Mesendoderm (in vitro differentiated cells): Measurements from ENCODE around the gene HASPIN.

Experiments
- DNase-seq: peaks from one replicate; pipeline ENCODE4 v3.0.0; 2013
- H2AK5ac ChIP-seq: 2 replicates; pipeline ENCODE4 v1.6.1; 2013; ENCODE audit warnings: low read length, inconsistent platforms
- H2BK120ac ChIP-seq: 2 replicates; pipeline ENCODE4 v1.6.1; 2013; ENCODE audit warnings: low read depth, mild to moderate bottlenecking, low read length, moderate library complexity, mixed read lengths
- H2BK15ac ChIP-seq: replicated peaks from 2 replicates; pipeline ENCODE4 v1.6.1; 2013; ENCODE audit warnings: low read depth, mild to moderate bottlenecking, moderate library complexity
- H2BK5ac ChIP-seq: 2 replicates; pipeline ENCODE4 v1.6.1; 2013; ENCODE audit warnings: low read length, inconsistent platforms
- H3K18ac ChIP-seq: 2 replicates; pipeline ENCODE4 v1.6.1; 2013; ENCODE audit warnings: mild to moderate bottlenecking, low read length, mixed read lengths
- H3K23ac ChIP-seq: one replicate; pipeline ENCODE4 v1.6.1; 2013; ENCODE audit warnings: low read length
- H3K27ac ChIP-seq: 2 replicates; pipeline ENCODE4 v1.5.1; 2013; ENCODE audit warnings: low read depth, mild to moderate bottlenecking, inconsistent platforms, low read length, moderate library complexity
- H3K27me3 ChIP-seq: 2 replicates; pipeline ENCODE4 v1.6.1; 2013; ENCODE audit warnings: low read length, control low read depth, mild to moderate bottlenecking, inconsistent platforms; ENCODE audit not compliant: insufficient read depth, poor library complexity
- H3K36me3 ChIP-seq: 2 replicates; pipeline ENCODE4 v1.6.1; 2013; ENCODE audit warnings: low read length, inconsistent platforms; ENCODE audit not compliant: control insufficient read depth, insufficient read depth
- H3K4ac ChIP-seq: one replicate; pipeline ENCODE4 v1.6.1; 2013; ENCODE audit warnings: low read depth, mild to moderate bottlenecking, low read length, moderate library complexity
- H3K4me1 ChIP-seq: 2 replicates; pipeline ENCODE4 v1.6.1; 2013; ENCODE audit warnings: low read depth, low read length, inconsistent platforms; ENCODE audit not compliant: control insufficient read depth
- H3K4me2 ChIP-seq: 2 replicates; pipeline ENCODE4 v1.6.1; 2013; ENCODE audit warnings: low read length
- H3K4me3 ChIP-seq: 2 replicates; pipeline ENCODE4 v1.5.1; 2013; ENCODE audit warnings: mild to moderate bottlenecking, low read length
- H3K56ac ChIP-seq: one replicate; pipeline ENCODE4 v1.6.1; 2013; ENCODE audit warnings: low read length
- H3K79me1 ChIP-seq: 2 replicates; pipeline ENCODE4 v1.6.1; 2013; ENCODE audit warnings: low read length, inconsistent platforms
- H3K79me2 ChIP-seq: 2 replicates; pipeline ENCODE4 v1.6.1; 2013; ENCODE audit warnings: mild to moderate bottlenecking, low read length; ENCODE audit not compliant: control insufficient read depth, insufficient read depth
- H3K9ac ChIP-seq: 2 replicates; pipeline ENCODE4 v1.6.1; 2013; ENCODE audit warnings: low read length, inconsistent platforms
- H4K5ac ChIP-seq: one replicate; pipeline ENCODE4 v1.6.1; 2013; ENCODE audit warnings: low read length
- H4K8ac ChIP-seq: one replicate; pipeline ENCODE4 v1.6.1; 2013; ENCODE audit warnings: low read depth, mild to moderate bottlenecking, control low read depth, low read length, moderate library complexity
- WGBS: extraction: QIAGEN DNeasy Blood & Tissue Kit; methylation state at CpG from one replicate; pipeline ENCODE4 v1.1.7; 2013; ENCODE audit warnings: low lambda C conversion rate, missing lambda C conversion rate; ENCODE audit not compliant: insufficient coverage; ENCODE audit errors: extremely low coverage; 5-methylcytosine and 5-hydroxymethylcytosine counted together

The HASPIN gene

GRCh38 chr17:3681057-3681456, 42.6 kb upstream of the HASPIN start:
- no CpG with 5 or more reads among the region's 12 CpGs for WGBS
- H4K5ac ChIP-seq: no peak overlapping the region
- H3K56ac ChIP-seq: no peak overlapping the region
- H2BK120ac ChIP-seq: no peak overlapping the region
- no peak overlapping the region for H2BK5ac ChIP-seq
- no peak overlapping the region for H3K4me2 ChIP-seq
- no peak overlapping the region for H3K23ac ChIP-seq
- no peak overlapping the region for H3K27ac ChIP-seq
- H3K27me3 ChIP-seq: no peaks in the 10 kb centered on the region
- no peak overlapping the region for H3K4ac ChIP-seq
- H3K18ac ChIP-seq: no peak overlapping the region
- no peaks in the 10 kb centered on the region for H3K36me3 ChIP-seq
- H3K4me3 ChIP-seq: no peak overlapping the region
- DNase-seq: no peak
- H2AK5ac ChIP-seq: no peak overlapping the region
- no peaks in the 10 kb centered on the region for H3K4me1 ChIP-seq
- no peak overlapping the region for H4K8ac ChIP-seq
- no peak overlapping the region for H3K9ac ChIP-seq
- H3K79me1 ChIP-seq: no peaks in the 10 kb centered on the region
- H3K79me2 ChIP-seq: no peaks in the 10 kb centered on the region
- no peak overlapping the region for H2BK15ac ChIP-seq

DNA sequence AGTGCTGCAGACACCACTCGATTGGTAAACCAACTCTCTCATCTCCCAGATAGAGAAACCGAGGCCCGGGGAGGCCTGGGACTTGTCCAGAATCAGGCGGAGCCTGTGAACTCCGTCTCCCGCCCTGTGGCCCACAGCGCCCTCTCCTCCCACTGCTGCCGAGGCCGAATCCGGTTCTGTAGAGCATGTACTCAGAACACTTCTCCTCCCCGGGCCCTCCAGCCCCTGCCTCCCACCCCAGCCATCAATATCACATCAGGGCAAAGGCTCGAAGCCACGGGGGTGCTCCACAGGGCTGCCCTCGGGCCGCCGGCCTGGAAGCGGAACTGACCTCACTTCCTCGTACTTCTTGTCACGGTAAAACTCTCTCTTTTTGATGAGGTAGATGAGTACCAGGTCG, 42.1 kb upstream of the HASPIN start:
- H3K79me2 ChIP-seq: no peaks in the 10 kb centered on the region
- H2BK15ac ChIP-seq: no peak overlapping the region
- no peaks in the 10 kb centered on the region for H3K4me1 ChIP-seq
- DNase-seq: no peak
- no CpG with 5 or more reads among the region's 20 CpGs for WGBS
- H4K8ac ChIP-seq: no peak overlapping the region
- H3K18ac ChIP-seq: no peak overlapping the region
- no peak overlapping the region for H3K56ac ChIP-seq
- no peak overlapping the region for H2BK120ac ChIP-seq
- H3K27me3 ChIP-seq: no peaks in the 10 kb centered on the region
- H3K79me1 ChIP-seq: no peaks in the 10 kb centered on the region
- H3K4ac ChIP-seq: no peak overlapping the region
- no peak overlapping the region for H4K5ac ChIP-seq
- no peak overlapping the region for H2AK5ac ChIP-seq
- no peak overlapping the region for H3K4me2 ChIP-seq
- no peak overlapping the region for H2BK5ac ChIP-seq
- no peak overlapping the region for H3K9ac ChIP-seq
- H3K23ac ChIP-seq: no peak overlapping the region
- no peak overlapping the region for H3K27ac ChIP-seq
- no peaks in the 10 kb centered on the region for H3K36me3 ChIP-seq
- H3K4me3 ChIP-seq: no peak overlapping the region

DNA sequence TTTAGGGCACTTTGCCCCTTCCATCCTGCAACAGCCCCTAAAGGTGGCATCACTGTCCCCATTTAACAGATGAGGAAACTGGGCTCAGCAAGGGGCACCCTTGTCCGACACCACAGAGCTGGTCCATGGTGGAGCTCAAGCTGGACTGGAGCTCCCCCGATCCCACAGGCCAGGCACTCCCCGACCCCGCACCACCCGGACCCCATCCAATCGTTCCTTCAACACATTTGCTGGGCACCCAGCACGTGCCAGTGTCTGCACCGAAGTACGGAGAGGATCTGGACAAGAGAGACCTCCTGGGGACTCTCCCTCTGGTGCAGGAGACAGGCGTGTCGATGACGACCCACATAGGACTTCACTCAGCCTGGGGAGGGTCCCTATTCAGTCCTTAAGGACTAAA, 41.7 kb upstream of the HASPIN start:
- no peak for DNase-seq
- Histone ChIP-seq H3K36me3 (no peaks in the 10 kb centered on the region), H3K9ac (no peak overlapping the region), H3K4me2 (no peak overlapping the region), H2AK5ac (no peak overlapping the region), H3K4me1 (no peaks in the 10 kb centered on the region), H3K27me3 (no peaks in the 10 kb centered on the region), H2BK120ac (no peak overlapping the region), H4K8ac (no peak overlapping the region), H3K4me3 (no peak overlapping the region), H3K79me1 (no peaks in the 10 kb centered on the region), H3K56ac (no peak overlapping the region), H2BK5ac (no peak overlapping the region), H2BK15ac (no peak overlapping the region), H4K5ac (no peak overlapping the region), H3K4ac (no peak overlapping the region), H3K79me2 (no peaks in the 10 kb centered on the region), H3K18ac (no peak overlapping the region), H3K23ac (no peak overlapping the region), H3K27ac (no peak overlapping the region)
- no CpG with 5 or more reads among the region's 12 CpGs for WGBS

DNA sequence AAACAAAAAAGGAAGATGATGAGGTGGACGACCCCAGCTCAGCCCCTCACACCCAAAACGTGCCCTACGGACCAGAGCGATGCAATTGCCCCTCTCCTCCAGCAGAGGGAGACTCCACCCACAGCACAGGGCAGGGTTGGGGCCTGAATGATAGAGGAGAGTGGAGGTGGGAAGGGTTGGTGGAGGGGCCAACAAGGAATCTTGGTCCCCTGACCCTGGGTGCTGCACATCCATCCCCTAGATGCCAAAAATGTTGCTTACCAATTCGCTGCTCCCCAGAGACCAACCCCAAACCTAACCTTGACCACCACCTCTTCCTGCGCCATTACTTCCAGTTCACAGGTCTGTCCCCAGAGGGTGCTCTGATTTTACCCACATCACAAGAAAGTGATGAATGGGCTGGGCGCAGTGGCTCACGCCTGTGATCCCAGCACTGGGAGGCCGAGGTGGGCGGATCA, 40.6 kb upstream of the HASPIN start:
- no peak overlapping the region for H3K18ac ChIP-seq
- no peaks in the 10 kb centered on the region for H3K79me2 ChIP-seq
- H2BK120ac ChIP-seq: no peak overlapping the region
- H3K4me3 ChIP-seq: no peak overlapping the region
- H3K4ac ChIP-seq: no peak overlapping the region
- no peaks in the 10 kb centered on the region for H3K36me3 ChIP-seq
- H3K23ac ChIP-seq: no peak overlapping the region
- no peak overlapping the region for H3K4me2 ChIP-seq
- no peak overlapping the region for H4K5ac ChIP-seq
- H3K56ac ChIP-seq: no peak overlapping the region
- H2BK15ac ChIP-seq: no peak overlapping the region
- WGBS: no CpG with 5 or more reads among the region's 10 CpGs
- no peak overlapping the region for H3K27ac ChIP-seq
- DNase-seq: peak; percentile 81
- no peak overlapping the region for H4K8ac ChIP-seq
- H3K9ac ChIP-seq: no peak overlapping the region
- no peaks in the 10 kb centered on the region for H3K4me1 ChIP-seq
- no peaks in the 10 kb centered on the region for H3K27me3 ChIP-seq
- H3K79me1 ChIP-seq: no peaks in the 10 kb centered on the region
- no peak overlapping the region for H2AK5ac ChIP-seq
- H2BK5ac ChIP-seq: no peak overlapping the region

DNA sequence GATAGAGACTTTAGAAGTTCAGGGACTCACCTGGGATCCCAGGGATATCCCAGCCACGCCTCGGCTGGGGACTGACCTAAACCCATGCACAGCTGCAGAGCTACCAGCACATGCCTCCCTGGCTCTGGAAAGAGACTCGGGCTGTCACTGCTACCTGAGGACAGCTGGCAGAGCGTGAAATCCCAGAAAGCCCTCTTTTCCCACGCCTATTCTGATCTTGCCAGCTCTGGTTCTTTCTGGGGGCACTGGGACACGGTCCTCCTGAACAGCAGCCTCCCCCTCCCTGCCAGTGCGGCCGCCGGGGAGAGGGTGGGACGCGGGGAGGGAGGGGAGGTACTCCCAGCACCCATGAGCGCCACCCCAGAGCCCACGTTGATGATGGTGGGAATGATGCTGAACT, 38.5 kb upstream of the HASPIN start:
- no peaks in the 10 kb centered on the region for H3K4me1 ChIP-seq
- no CpG with 5 or more reads among the region's 13 CpGs for WGBS
- DNase-seq: no peak
- H3K4me2 ChIP-seq: no peak overlapping the region
- no peaks in the 10 kb centered on the region for H3K79me2 ChIP-seq
- H2AK5ac ChIP-seq: no peak overlapping the region
- H3K9ac ChIP-seq: no peak overlapping the region
- no peak overlapping the region for H3K27ac ChIP-seq
- no peaks in the 10 kb centered on the region for H3K36me3 ChIP-seq
- no peak overlapping the region for H2BK120ac ChIP-seq
- no peaks in the 10 kb centered on the region for H3K27me3 ChIP-seq
- H3K23ac ChIP-seq: no peak overlapping the region
- H4K5ac ChIP-seq: no peak overlapping the region
- no peak overlapping the region for H2BK15ac ChIP-seq
- H3K79me1 ChIP-seq: no peaks in the 10 kb centered on the region
- H3K4me3 ChIP-seq: no peak overlapping the region
- H4K8ac ChIP-seq: no peak overlapping the region
- H2BK5ac ChIP-seq: no peak overlapping the region
- H3K4ac ChIP-seq: no peak overlapping the region
- H3K56ac ChIP-seq: no peak overlapping the region
- no peak overlapping the region for H3K18ac ChIP-seq

- no peak overlapping the region for H3K56ac ChIP-seq
- no peak overlapping the region for H2BK5ac ChIP-seq
- H2BK15ac ChIP-seq: no peak overlapping the region
- H3K4me2 ChIP-seq: no peak overlapping the region
- no peaks in the 10 kb centered on the region for H3K27me3 ChIP-seq
- no peaks in the 10 kb centered on the region for H3K36me3 ChIP-seq
- H3K9ac ChIP-seq: no peak overlapping the region
- no CpG with 5 or more reads among the region's 19 CpGs for WGBS
- H4K8ac ChIP-seq: no peak overlapping the region
- DNase-seq: no peak
- H4K5ac ChIP-seq: no peak overlapping the region
- H3K23ac ChIP-seq: no peak overlapping the region
- no peak overlapping the region for H3K18ac ChIP-seq
- no peaks in the 10 kb centered on the region for H3K79me2 ChIP-seq
- no peaks in the 10 kb centered on the region for H3K79me1 ChIP-seq
- no peak overlapping the region for H3K4ac ChIP-seq
- H3K4me1 ChIP-seq: no peaks in the 10 kb centered on the region
- H2BK120ac ChIP-seq: no peak overlapping the region
- no peak overlapping the region for H2AK5ac ChIP-seq
- no peak overlapping the region for H3K4me3 ChIP-seq
- no peak overlapping the region for H3K27ac ChIP-seq
Observed at GRCh38 chr17:3688027-3688553, 35.6 kb upstream of the HASPIN start.
